Measurements from ENCODE around the gene EPS8.
"Not testable (repeated sequence)": the region's sequence is repeated elsewhere in the genome, so short reads cannot be mapped to it uniquely, and the experiment has no call there.

EPS8 gene

GRCh38 chr12:15752785-15753184 lies 36.4 kb downstream of the EPS8 start:
- no peak for DNase-seq

DNA sequence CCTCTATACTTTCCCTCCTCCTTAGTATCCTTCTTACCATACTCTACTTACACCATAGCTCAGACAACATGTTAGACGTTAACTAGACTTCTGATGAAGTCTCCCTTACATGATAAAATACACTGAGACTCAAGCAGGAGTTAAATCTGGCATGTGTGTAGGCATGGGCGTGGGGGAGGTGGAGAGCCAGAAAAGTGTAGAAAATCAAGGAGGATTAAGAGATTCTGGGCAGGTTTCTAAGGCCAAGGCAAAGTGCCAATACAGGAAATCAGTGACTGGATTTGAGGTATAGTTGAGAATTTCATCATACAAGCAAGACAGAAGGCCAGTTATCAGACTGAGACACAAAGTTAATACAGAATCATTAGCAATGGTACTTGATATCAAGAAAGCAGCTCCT lies 37.4 kb downstream of the EPS8 start:
- no peak for DNase-seq

DNA sequence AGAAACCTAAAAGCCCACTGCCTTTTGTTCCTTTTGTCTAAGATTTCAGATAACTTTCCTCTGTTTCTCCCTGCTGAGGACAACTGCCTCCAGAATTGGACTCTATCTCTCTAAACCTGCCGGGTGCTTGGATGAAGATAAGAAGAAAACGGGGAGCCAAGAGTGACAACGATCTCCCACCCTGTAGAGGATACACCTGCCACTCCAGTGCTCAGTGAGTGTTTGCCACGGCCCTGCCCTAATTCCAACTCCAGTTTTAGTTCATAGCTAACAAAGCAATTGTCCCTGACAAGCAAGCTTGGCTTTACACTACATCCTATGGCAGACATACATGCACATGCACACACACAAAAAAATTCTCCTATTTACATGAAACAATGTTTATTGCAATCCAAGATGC lies 39.3 kb downstream of the EPS8 start:
- DNase-seq: no peak

- DNase-seq: not testable (repeated sequence)
These were observed 47.3 kb downstream of the EPS8 start for GRCh38 chr12:15741870-15742269.

- DNase-seq: no peak
These were observed 48.1 kb downstream of the EPS8 start for GRCh38 chr12:15741082-15741481.

- DNase-seq: not testable (repeated sequence)
These were observed 48.8 kb downstream of the EPS8 start for GRCh38 chr12:15740389-15740788.

GRCh38 chr12:15738438-15739015 lies 50.7 kb downstream of the EPS8 start:
- DNase-seq: no peak

DNA sequence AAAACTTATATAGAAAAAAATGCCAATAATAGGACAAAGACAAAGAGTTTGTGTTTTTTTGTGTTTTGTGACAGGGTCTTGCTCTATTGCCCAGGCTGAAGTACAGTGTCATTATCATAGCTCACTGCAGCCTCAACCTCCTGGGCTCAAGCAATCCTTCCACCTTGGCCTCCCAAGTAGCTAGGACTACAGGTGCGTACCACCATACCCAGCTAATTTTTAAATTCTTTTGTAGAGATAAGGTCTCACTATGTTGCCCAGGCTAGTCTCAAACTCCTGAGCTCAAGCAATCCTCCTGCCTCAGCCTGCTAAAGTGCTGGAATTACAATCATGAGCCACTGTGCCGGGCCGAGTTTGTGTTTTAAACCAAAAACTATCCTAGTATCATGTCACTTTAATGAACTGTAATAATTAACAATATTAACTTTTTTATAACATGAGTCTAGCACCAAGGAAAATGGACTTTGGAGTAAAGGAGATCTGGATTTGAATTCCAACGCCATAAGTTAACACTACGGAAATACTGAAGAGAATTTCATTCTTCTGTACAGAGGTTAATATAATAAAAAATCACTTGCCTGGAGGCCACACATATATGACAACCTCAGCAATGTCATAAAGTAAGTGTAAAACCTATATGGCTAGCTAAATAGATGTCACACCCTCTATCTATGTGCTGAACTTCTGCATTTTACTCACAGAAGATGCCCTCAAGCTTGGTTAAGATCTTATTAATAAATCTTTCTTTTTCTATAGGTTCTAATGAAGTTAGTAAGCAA lies 53.2 kb downstream of the EPS8 start:
- DNase-seq: no peak

DNA sequence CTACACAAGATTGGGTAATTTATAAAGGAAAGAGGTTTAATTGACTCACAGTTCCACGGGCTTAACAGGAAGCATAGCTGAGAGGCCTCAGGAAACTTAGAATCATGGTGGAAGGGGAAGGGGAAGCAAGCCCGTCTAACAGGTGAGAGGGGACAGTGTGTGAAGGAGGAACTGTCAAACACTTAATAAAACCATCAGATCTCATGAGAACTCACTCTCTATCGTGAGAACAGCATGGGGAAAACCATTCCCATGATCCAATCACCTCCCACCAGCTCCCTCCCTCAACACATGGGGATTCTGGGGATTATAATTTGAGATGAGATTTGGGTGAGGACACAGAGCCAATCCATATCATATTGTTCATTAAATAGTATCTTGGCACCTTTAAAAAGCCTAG lies 56.1 kb downstream of the EPS8 start:
- DNase-seq: no peak

DNA sequence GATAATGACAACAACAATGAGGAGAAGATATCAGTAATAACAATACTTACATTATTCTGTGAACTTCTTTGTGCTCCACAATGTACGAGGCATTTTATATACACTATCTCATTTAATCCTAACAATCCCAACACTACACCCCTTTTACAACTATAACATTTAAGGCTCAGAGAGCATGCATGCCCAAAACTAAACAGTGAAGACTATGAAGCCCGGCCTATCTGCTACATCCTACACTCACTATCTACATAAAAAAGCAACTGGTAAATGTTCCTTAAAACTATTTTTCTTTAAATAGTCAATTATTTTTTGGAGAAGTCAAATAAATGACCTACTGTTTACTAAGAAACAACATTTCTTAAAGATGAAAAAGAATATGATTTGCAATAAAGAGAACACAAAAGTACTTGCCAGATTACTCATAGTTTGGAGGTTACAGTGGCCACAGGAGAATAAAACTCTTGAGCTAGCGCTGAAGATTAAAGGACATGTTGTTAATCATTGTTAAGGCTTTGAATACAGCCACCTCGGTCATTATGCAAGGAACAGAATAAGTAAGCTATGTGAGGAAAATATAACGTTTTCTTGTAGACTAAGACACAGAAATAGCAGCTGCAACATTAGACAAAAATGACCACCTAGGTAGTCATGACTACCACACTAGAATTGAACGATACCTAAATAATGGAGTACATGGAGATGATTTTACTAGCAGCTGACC lies 56.7 kb downstream of the EPS8 start:
- DNase-seq: no peak

DNA sequence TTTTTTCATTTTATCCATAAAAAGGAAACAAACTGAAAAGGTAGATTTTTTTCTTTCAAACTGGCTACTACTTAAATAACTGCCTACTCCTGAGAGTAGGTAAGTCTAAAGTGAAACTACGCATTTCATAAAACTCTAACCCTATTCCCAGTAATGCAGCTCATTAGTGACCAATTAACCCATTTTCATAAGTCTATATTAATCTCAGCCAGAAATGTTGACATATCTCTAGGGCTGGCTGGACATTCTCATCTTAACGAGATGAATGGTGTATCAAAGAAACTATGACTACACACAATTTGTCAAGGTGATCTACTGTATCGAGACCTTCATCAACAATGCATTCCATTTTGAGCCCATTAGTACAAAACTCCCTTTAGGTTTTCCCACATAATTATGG lies 57.2 kb downstream of the EPS8 start:
- DNase-seq: no peak

DNA sequence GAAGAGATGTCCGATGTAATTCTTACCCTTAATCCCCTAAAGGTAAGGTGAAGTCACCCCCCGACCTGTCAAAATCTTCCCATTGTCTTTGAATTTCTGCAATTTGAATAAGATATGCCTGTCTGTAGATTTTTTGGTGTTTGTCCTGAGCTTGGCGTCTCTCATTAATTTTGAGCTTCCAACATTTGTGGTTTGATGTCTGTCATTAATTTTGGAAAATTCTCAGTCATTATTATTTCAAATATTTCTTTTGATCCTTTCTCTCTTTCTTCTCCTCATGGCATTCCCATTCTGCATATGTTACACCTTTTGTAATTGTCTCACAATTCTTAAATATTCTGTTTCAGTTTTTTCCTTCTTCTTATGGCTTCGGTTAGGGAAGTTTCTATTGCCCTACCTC lies 60.1 kb downstream of the EPS8 start:
- DNase-seq: no peak

GRCh38 chr12:15728118-15728598 lies 61.0 kb downstream of the EPS8 start:
- peak; percentile 56 for DNase-seq

GRCh38 chr12:15726878-15727150 lies 62.4 kb downstream of the EPS8 start:
- no peak for DNase-seq

DNA sequence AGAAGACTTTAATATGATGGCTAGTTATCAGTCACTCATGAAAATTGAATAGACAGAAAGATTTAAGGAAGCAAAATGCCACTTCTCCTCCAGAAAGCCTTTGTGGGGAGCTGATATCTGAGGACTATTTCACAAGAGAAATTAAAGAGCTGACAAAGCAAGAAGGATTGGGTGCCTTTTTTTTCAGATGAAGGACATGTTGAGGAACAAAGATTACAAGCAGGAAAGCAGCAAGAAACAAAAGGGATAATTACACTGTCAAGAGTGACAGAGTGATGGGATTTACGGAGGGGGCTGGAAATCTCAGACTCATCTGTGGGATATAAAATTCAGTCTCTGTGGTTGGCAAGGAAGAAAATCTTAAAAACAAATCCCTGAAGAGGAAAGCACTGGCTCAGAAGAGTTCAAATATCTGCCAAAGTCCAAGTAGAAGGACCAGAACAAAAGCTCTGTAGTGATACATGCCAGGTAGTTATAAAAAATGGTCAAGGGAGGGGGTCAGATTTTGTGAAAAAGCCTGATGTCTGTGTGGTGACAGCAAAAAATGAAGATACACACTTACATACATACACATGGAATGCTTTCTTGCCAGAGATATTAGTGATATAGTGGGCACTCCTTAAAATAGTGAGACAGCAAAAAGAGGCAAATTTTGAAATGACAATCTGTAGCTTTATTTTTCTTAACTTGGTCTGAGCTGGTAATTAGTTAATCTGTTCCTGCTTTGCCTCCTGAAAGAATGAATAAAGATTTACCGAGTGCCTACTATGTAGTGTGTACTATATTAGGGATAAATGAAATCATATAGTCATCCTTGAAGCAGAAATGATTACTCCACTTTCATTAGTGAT lies 62.9 kb downstream of the EPS8 start:
- DNase-seq: no peak

DNA sequence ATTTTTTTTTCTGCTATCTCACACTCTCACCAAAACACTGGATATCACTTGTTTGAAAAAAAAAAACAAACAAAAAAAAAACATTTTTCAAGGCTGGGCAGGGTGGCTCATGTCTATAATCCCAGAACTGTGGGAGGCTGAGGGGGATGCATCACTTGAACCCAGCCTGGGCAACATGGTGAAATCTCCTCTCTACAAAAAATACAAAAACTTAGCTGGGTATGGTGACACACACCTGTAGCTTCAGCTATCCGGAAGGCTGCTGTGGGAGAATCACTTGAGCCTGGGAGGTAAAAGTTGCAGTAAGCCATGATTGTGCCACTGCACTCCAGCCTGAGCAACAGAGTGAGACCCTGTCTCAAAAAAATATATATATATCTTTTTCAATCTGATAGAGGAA lies 66.2 kb downstream of the EPS8 start:
- no peak for DNase-seq

- DNase-seq: no peak
These were observed 67.7 kb downstream of the EPS8 start for GRCh38 chr12:15721316-15722115.

- DNase-seq: peak; percentile 41
These were observed 68.9 kb downstream of the EPS8 start for GRCh38 chr12:15720295-15720694.

DNA sequence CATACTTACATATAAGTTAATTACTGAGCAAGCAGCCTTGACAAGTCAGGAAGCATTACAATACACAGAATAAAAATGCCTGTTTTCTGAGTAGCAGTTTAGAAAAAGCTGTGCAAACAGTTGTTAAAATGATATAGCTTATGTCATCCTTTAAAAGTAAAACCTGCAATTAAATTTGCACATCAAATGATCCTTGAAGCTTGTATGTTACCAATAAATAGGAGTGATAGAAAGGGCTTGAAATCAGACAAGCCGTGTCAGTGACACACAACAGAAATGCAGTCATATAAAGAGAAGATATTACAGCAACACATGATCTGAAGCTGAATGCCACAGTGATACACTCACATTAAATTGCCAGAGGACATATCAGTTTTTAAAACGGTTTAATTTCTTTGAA lies 70.0 kb downstream of the EPS8 start:
- peak; percentile 58 for DNase-seq

DNA sequence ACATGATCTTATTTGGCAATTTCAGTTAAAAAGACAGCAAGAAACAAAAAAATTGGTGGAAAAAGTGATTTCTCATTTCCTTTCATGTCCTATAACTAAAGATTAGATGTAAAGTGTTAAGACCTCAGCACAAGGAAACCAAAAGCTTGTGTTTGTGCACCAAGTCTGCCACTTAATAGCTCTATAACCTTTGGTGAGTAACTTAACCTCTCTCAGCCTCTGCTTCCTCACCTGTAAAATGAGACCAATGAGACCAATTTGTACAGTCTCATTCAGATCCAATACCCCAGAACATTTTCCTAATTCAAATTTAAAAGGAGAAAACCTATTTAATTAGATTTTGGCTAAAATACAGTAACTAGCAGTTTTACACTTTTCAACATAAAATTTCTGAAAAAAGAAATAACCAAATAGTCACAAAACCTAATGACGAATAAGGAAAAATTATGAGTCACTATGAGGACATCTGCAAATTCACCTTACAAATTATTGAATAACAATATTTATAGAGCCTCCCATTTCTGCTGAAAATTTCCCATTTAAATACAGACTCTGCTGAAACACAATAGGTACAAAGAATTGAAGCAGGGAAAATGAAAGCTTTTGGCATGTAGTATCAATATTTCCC lies 71.1 kb downstream of the EPS8 start:
- DNase-seq: no peak

DNA sequence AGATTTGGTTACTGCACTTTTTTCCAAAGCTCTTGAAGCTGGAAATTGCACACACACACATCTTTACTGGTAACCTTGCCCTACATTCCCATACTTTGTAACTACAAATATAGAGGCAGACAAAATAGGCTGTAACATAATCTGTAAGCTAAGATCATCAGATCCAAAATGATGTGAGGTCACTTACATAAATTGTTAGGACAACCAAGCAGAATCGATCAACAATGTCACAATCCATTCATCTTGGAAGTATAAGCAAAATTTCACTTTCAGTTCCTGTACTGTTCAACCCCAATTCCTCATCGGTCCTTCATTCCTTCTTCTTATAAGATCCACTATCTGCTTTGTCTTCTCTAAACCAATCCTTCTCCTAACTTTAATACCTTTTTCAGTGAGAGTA lies 72.6 kb downstream of the EPS8 start:
- no peak for DNase-seq

DNA sequence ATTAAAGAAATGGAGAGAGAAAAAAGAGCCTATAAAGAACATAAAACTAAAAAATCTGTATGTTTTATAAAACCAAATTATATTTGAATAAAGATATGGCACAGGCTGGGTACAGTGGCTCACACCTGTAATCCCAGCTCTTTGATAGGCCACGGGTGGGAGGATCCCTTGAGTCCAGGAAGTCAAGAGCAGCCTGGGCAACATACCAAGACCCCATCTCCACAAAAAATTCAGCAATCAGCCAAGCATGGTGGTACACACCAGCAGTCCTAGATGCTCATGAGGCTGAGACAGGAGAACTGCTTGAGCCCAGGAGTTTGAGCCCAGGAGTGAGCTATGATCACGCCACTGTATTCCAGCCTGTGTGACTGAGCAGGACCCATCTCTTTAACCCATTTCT lies 74.9 kb downstream of the EPS8 start:
- DNase-seq: peak; percentile 36

All from DMS53 (cell line).